SK-N-SH (cell line): ENCODE data around the gene ERMN. TPM values are rescaled to one million over a fixed set of nuclear protein-coding genes. Genes with fewer than 3 reads are reported as not detected.

ENCODE experiments used
- CTCF ChIA-PET: fragments of 300-600, 350-600 bp; formaldehyde crosslinking; extraction: SDS; loops from one replicate; lab custom pipeline; 2021; lab: Yijun Ruan, JAX
- POLR2A ChIA-PET: fragments of 350-600 bp; sonication (Branson Sonifier 250); formaldehyde crosslinking; extraction: SDS; loops from one replicate; lab custom pipeline; 2020; ENCODE audit warnings: antibody characterized with exemption, inconsistent platforms; lab: Yijun Ruan, JAX
- DNase-seq: peaks from one replicate; pipeline ENCODE4 v3.0.0; 2012
- H2AFZ ChIP-seq: fragments of 200-600 bp; sonication (generic); 2 replicates; pipeline ENCODE4 v1.8.1; 2016; ENCODE audit warnings: antibody characterized with exemption, mild to moderate bottlenecking, low read depth
- H3F3A ChIP-seq: fragments of 200-600 bp; sonication (generic); replicated peaks from 2 replicates; pipeline ENCODE3; 2016; ENCODE audit warnings: antibody characterized with exemption, mild to moderate bottlenecking; ENCODE audit not compliant: insufficient read depth
- H3K27ac ChIP-seq, 2 experiments: fragments of 200-500 bp in 1 of 2; fragments of 200-600 bp in 1 of 2; sonication (Bioruptor generic) in 1 of 2; sonication (generic), shearing (Covaris generic) in 1 of 2; 2 replicates each; pipeline versions ENCODE4 v1.5.1 to v1.6.1; 2014 to 2016; ENCODE audit warnings: low read depth in 2 of 2, inconsistent platforms in 1 of 2, low read length in 1 of 2, mild to moderate bottlenecking in 1 of 2, mixed read lengths in 1 of 2
- H3K27me3 ChIP-seq: fragments of 200-600 bp; sonication (generic), shearing (Covaris generic); 2 replicates; pipeline ENCODE4 v1.6.1; 2016; ENCODE audit warnings: mixed run types; ENCODE audit not compliant: insufficient read depth
- H3K36me3 ChIP-seq, 2 experiments: fragments of 200-500 bp in 1 of 2; fragments of 200-600 bp in 1 of 2; sonication (Bioruptor generic) in 1 of 2; sonication (generic) in 1 of 2; replicated peaks in 1 of 2; 2 replicates each; pipeline versions ENCODE3 to v1.5.1; 2014 to 2016; ENCODE audit warnings: low read length in 1 of 2, mild to moderate bottlenecking in 1 of 2; ENCODE audit not compliant: insufficient read depth in 2 of 2, control insufficient read depth in 1 of 2
- H3K4me1 ChIP-seq, 2 experiments: fragments of 200-500 bp in 1 of 2; fragments of 200-600 bp in 1 of 2; sonication (Bioruptor generic) in 1 of 2; sonication (generic), shearing (Covaris generic) in 1 of 2; 2 replicates each; pipeline versions ENCODE4 v1.5.1 to v1.6.1; 2014 to 2016; ENCODE audit warnings: low read depth in 1 of 2, low read length in 1 of 2, mixed run types in 1 of 2; ENCODE audit not compliant: insufficient read depth in 2 of 2, control insufficient read depth in 1 of 2
- H3K4me2 ChIP-seq: fragments of 200-600 bp; sonication (generic), shearing (Covaris generic); 2 replicates; pipeline ENCODE4 v1.6.1; 2017; ENCODE audit warnings: mixed run types
- H3K4me3 ChIP-seq, 2 experiments: fragments of 200-500 bp in 1 of 2; fragments of 200-600 bp in 1 of 2; sonication (Bioruptor generic) in 1 of 2; sonication (generic), shearing (Covaris generic) in 1 of 2; 2 replicates each; pipeline versions ENCODE4 v1.5.1 to v1.8.1; 2014 to 2016; ENCODE audit warnings: low read depth in 2 of 2, inconsistent platforms in 1 of 2, low read length in 1 of 2, mild to moderate bottlenecking in 1 of 2, mixed read lengths in 1 of 2, moderate library complexity in 1 of 2
- H3K79me2 ChIP-seq: fragments of 200-600 bp; sonication (generic); 2 replicates; pipeline ENCODE4 v1.8.1; 2017; ENCODE audit warnings: mild to moderate bottlenecking; ENCODE audit not compliant: insufficient read depth
- H3K9ac ChIP-seq: fragments of 200-600 bp; sonication (generic); 2 replicates; pipeline ENCODE4 v1.6.1; 2017; ENCODE audit warnings: mixed run types
- H3K9me2 ChIP-seq: fragments of 200-600 bp; sonication (generic); 2 replicates; pipeline ENCODE4 v1.6.1; 2017; ENCODE audit warnings: mixed run types
- H3K9me3 ChIP-seq: fragments of 200-600 bp; sonication (generic); 2 replicates; pipeline ENCODE4 v1.6.1; 2017; ENCODE audit warnings: mixed run types, mild to moderate bottlenecking, moderate library complexity
- H4K20me1 ChIP-seq: fragments of 200-600 bp; sonication (generic); 2 replicates; pipeline ENCODE4 v1.6.1; 2017; ENCODE audit warnings: mild to moderate bottlenecking, mixed run types; ENCODE audit not compliant: insufficient read depth
- CTCF ChIP-seq: fragments of 200-600 bp; sonication (generic); IDR thresholded peaks from 2 replicates; pipeline ENCODE4 v1.6.1; 2017; ENCODE audit warnings: antibody characterized with exemption, mild to moderate bottlenecking, moderate library complexity
- EZH2phosphoT487 ChIP-seq: fragments of 200-600 bp; sonication (generic); IDR thresholded peaks from 2 replicates; pipeline ENCODE4 v1.6.1; 2017; ENCODE audit warnings: low read depth, mixed run types, mild to moderate bottlenecking, antibody characterized with exemption, moderate library complexity, borderline replicate concordance
- FOXJ3 ChIP-seq: sonication (generic); formaldehyde crosslinking; IDR thresholded peaks from 2 replicates; pipeline ENCODE4 v1.5.1; 2020; ENCODE audit warnings: mild to moderate bottlenecking, missing genetic modification reagents
- NFIC ChIP-seq: IDR thresholded peaks from 2 replicates; pipeline ENCODE4 v1.4.0; 2012; ENCODE audit warnings: borderline replicate concordance
- PBX3 ChIP-seq: IDR thresholded peaks from 2 replicates; pipeline ENCODE4; 2012
- RAD21 ChIP-seq: IDR thresholded peaks from 2 replicates; pipeline ENCODE4 v1.6.1; 2012; ENCODE audit warnings: mild to moderate bottlenecking, low read length
- RXRA ChIP-seq: IDR thresholded peaks from 2 replicates; pipeline ENCODE4 v1.4.0; 2012; ENCODE audit warnings: low read depth, mild to moderate bottlenecking, borderline replicate concordance
- SIN3A ChIP-seq: IDR thresholded peaks from 2 replicates; pipeline ENCODE4 v1.6.1; 2012; ENCODE audit warnings: low read depth, mild to moderate bottlenecking, low read length, moderate library complexity, borderline replicate concordance
- SMC3 ChIP-seq: IDR thresholded peaks from 2 replicates; pipeline ENCODE4 v1.6.1; 2012; ENCODE audit warnings: low read depth, low read length, improper control_type of control experiment
- TAF1 ChIP-seq: IDR thresholded peaks from 2 replicates; pipeline ENCODE4 v1.6.1; 2012; ENCODE audit warnings: low read depth, mild to moderate bottlenecking, low read length, moderate library complexity, borderline replicate concordance
- TCF12 ChIP-seq: IDR thresholded peaks from 2 replicates; pipeline ENCODE4 v1.4.0; 2012
- ZBTB33 ChIP-seq: IDR thresholded peaks from 2 replicates; pipeline ENCODE4 v1.4.0; 2012; ENCODE audit warnings: low read depth, borderline replicate concordance
- WGBS: methylation state at CpG from one replicate; pipeline ENCODE4 v1.1.6; 2017; ENCODE audit warnings: low lambda C conversion rate; 5-methylcytosine and 5-hydroxymethylcytosine counted together
- polyA plus RNA-seq, 3 experiments: library from polyadenylated mRNA; depleted of rRNA; stranded (reverse); fragments of >200 nt; gene quantifications; 2 replicates each; pipeline ENCODE4 v1.2.3, GENCODE V29; 2012
- TF ChIP-seq, protein P1 (sequence below): IDR thresholded peaks from 2 replicates; pipeline ENCODE4 v1.6.1; 2012; ENCODE audit warnings: mild to moderate bottlenecking, low read depth, low read length, moderate library complexity
- TF ChIP-seq, protein P2 (sequence below): IDR thresholded peaks from 2 replicates; pipeline ENCODE4 v1.4.0; 2012; ENCODE audit warnings: low read depth
- TF ChIP-seq, protein P3 (sequence below): fragments of 150-350 bp; IDR thresholded peaks from 2 replicates; pipeline ENCODE4 v1.6.1; 2016; ENCODE audit warnings: mild to moderate bottlenecking, low read depth, low read length

Gene ERMN
- polyA plus RNA-seq, 1 of the 3 experiments (the other 2 are of a cell fraction), result not detected

GRCh38 chr2:157364257-157364974, 38.8 kb upstream of the ERMN start:
- no peak overlapping the region for H3K9ac ChIP-seq
- DNase-seq, result no peak
- no peak overlapping the region for H2AFZ ChIP-seq
- 2% methylated on average over 2 of the region's 2 CpGs for WGBS
- no peak overlapping the region for H3K4me3 ChIP-seq
- no peak overlapping the region for H3K27ac ChIP-seq
- TF ChIP-seq CTCF (no peak), EZH2phosphoT487 (no peak)
- TF ChIP-seq, protein P1, sequence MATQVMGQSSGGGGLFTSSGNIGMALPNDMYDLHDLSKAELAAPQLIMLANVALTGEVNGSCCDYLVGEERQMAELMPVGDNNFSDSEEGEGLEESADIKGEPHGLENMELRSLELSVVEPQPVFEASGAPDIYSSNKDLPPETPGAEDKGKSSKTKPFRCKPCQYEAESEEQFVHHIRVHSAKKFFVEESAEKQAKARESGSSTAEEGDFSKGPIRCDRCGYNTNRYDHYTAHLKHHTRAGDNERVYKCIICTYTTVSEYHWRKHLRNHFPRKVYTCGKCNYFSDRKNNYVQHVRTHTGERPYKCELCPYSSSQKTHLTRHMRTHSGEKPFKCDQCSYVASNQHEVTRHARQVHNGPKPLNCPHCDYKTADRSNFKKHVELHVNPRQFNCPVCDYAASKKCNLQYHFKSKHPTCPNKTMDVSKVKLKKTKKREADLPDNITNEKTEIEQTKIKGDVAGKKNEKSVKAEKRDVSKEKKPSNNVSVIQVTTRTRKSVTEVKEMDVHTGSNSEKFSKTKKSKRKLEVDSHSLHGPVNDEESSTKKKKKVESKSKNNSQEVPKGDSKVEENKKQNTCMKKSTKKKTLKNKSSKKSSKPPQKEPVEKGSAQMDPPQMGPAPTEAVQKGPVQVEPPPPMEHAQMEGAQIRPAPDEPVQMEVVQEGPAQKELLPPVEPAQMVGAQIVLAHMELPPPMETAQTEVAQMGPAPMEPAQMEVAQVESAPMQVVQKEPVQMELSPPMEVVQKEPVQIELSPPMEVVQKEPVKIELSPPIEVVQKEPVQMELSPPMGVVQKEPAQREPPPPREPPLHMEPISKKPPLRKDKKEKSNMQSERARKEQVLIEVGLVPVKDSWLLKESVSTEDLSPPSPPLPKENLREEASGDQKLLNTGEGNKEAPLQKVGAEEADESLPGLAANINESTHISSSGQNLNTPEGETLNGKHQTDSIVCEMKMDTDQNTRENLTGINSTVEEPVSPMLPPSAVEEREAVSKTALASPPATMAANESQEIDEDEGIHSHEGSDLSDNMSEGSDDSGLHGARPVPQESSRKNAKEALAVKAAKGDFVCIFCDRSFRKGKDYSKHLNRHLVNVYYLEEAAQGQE, result no peak
- H3K79me2 ChIP-seq, result no peaks in the 10 kb centered on the region
- H3K9me2 ChIP-seq, result no peaks in the 10 kb centered on the region
- no peaks in the 10 kb centered on the region for H3K36me3 ChIP-seq
- H3K27me3 ChIP-seq, result no peaks in the 10 kb centered on the region
- H3F3A ChIP-seq, result no peaks in the 10 kb centered on the region
- ChIA-PET POLR2A (no interaction called here), CTCF (interaction anchor here (1.3 kb wide), 1 partner anchor 28 kb away, joined by 5 read pairs; no protein-coding TSS in a partner anchor)
- H3K4me2 ChIP-seq, result no peak overlapping the region
- H3K4me1 ChIP-seq, result no peaks in the 10 kb centered on the region
- H4K20me1 ChIP-seq, result no peaks in the 10 kb centered on the region
- no peaks in the 10 kb centered on the region for H3K9me3 ChIP-seq

GRCh38 chr2:157363612-157364101, 38.0 kb upstream of the ERMN start:
- Histone ChIP-seq H3F3A (no peaks in the 10 kb centered on the region), H2AFZ (no peak overlapping the region; the same call in 1 of the 2 replicates), H3K9ac (no peak overlapping the region), H3K9me2 (no peaks in the 10 kb centered on the region), H3K4me2 (no peak overlapping the region), H3K27me3 (no peaks in the 10 kb centered on the region), H3K36me3 (no peaks in the 10 kb centered on the region), H3K27ac (no peak overlapping the region), H3K4me1 (no peaks in the 10 kb centered on the region), H3K9me3 (no peaks in the 10 kb centered on the region)
- ChIA-PET CTCF (interaction anchor here (1.3 kb wide), 1 partner anchor 27 kb away, joined by 5 read pairs; no protein-coding TSS in a partner anchor), POLR2A (no interaction called here)
- 9% methylated on average over 2 of the region's 2 CpGs for WGBS
- TF ChIP-seq ZBTB33 (no peak), EZH2phosphoT487 (no peak), RXRA (no peak), TAF1 (no peak), FOXJ3 (CRISPR knock-in tag) (no peak), PBX3 (no peak), SMC3 (no peak), NFIC (no peak), SIN3A (no peak), RAD21 (no peak), TCF12 (no peak)
- TF ChIP-seq, protein P2, sequence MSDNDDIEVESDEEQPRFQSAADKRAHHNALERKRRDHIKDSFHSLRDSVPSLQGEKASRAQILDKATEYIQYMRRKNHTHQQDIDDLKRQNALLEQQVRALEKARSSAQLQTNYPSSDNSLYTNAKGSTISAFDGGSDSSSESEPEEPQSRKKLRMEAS, result no peak
- TF ChIP-seq, protein P3, sequence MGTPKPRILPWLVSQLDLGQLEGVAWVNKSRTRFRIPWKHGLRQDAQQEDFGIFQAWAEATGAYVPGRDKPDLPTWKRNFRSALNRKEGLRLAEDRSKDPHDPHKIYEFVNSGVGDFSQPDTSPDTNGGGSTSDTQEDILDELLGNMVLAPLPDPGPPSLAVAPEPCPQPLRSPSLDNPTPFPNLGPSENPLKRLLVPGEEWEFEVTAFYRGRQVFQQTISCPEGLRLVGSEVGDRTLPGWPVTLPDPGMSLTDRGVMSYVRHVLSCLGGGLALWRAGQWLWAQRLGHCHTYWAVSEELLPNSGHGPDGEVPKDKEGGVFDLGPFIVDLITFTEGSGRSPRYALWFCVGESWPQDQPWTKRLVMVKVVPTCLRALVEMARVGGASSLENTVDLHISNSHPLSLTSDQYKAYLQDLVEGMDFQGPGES, result no peak
- TF ChIP-seq, all 33 proteins: peak for 0
- Histone ChIP-seq H3K79me2 (no peaks in the 10 kb centered on the region), H4K20me1 (no peaks in the 10 kb centered on the region), H3K4me3 (no peak overlapping the region)
- no peak for DNase-seq
